HepG2 (cell line): ENCODE results near the gene PRKAR2A. TPM values are rescaled to one million over a fixed set of nuclear protein-coding genes. Genes with fewer than 3 reads are reported as not detected.

ENCODE experiments used
- AGO1 ChIP-seq: fragments of 200-400 bp; formaldehyde crosslinking; IDR thresholded peaks from 2 replicates; pipeline ENCODE4 v1.6.1; 2017; ENCODE audit warnings: mild to moderate bottlenecking, low read depth, low read length, moderate library complexity; ENCODE audit not compliant: poor library complexity, severe bottlenecking
- AHR ChIP-seq: IDR thresholded peaks from 2 replicates; pipeline ENCODE4 v1.6.1; 2018; ENCODE audit warnings: missing genetic modification reagents, missing compliant biosample characterization
- BRCA1 ChIP-seq: sonication (generic); formaldehyde crosslinking; IDR thresholded peaks from 2 replicates; pipeline ENCODE4 v1.4.0; 2020; ENCODE audit warnings: missing genetic modification reagents
- CBX1 ChIP-seq: IDR thresholded peaks from one replicate; pipeline ENCODE4 v1.6.1; 2016; ENCODE audit warnings: antibody characterized with exemption, low read depth
- ETV6 ChIP-seq: sonication (generic); formaldehyde crosslinking; conservative IDR thresholded peaks from 2 replicates; pipeline ENCODE4 v1.4.0; 2020; ENCODE audit warnings: missing genetic modification reagents
- HIVEP1 ChIP-seq: sonication (generic); formaldehyde crosslinking; IDR thresholded peaks from 2 replicates; pipeline ENCODE4 v1.4.0; 2020; ENCODE audit warnings: mild to moderate bottlenecking, missing genetic modification reagents
- HMG20B ChIP-seq: conservative IDR thresholded peaks from 2 replicates; pipeline ENCODE4 v1.6.1; 2016; ENCODE audit warnings: missing genetic modification reagents, missing compliant biosample characterization
- IRX3 ChIP-seq: sonication (generic); formaldehyde crosslinking; IDR thresholded peaks from 2 replicates; pipeline ENCODE4 v1.8.1; 2023; ENCODE audit warnings: mild to moderate bottlenecking, low read depth, missing genetic modification reagents, borderline replicate concordance
- ISL2 ChIP-seq: sonication (generic); formaldehyde crosslinking; IDR thresholded peaks from 2 replicates; pipeline ENCODE4 v1.5.0; 2020; ENCODE audit warnings: missing genetic modification reagents
- MYC ChIP-seq: sonication (generic); formaldehyde crosslinking; IDR thresholded peaks from 2 replicates; pipeline ENCODE4 v1.9.0; 2021; ENCODE audit warnings: missing genetic modification reagents, borderline replicate concordance
- NCOA5 ChIP-seq: sonication (generic); formaldehyde crosslinking; IDR thresholded peaks from 2 replicates; pipeline ENCODE4 v1.4.0; 2020; ENCODE audit warnings: missing genetic modification reagents
- PRMT3 ChIP-seq: sonication (generic); formaldehyde crosslinking; IDR thresholded peaks from 2 replicates; pipeline ENCODE4 v1.8.1; 2022; ENCODE audit warnings: low read depth, mild to moderate bottlenecking, moderate library complexity, missing genetic modification reagents, borderline replicate concordance
- SMARCE1 ChIP-seq: fragments of 450-650 bp; IDR thresholded peaks from 2 replicates; pipeline ENCODE4 v1.6.1; 2017; ENCODE audit warnings: borderline replicate concordance
- SP1 ChIP-seq, 2 experiments: fragments of 450-650 bp in 1 of 2; sonication (generic) in 1 of 2; formaldehyde crosslinking in 1 of 2; IDR thresholded peaks; 2 replicates each; pipeline versions ENCODE4 v1.4.0 to v1.6.1; 2016 to 2020; ENCODE audit warnings: missing genetic modification reagents in 1 of 2
- TMF1 ChIP-seq: sonication (generic); formaldehyde crosslinking; IDR thresholded peaks from 2 replicates; pipeline ENCODE4 v1.8.1; 2022; ENCODE audit warnings: low read depth, missing genetic modification reagents
- ZNF160 ChIP-seq: sonication (generic); formaldehyde crosslinking; IDR thresholded peaks from 2 replicates; pipeline ENCODE4 v1.8.0; 2022; ENCODE audit warnings: mild to moderate bottlenecking, inconsistent platforms, missing genetic modification reagents
- ZNF17 ChIP-seq: sonication (generic); formaldehyde crosslinking; IDR thresholded peaks from 2 replicates; pipeline ENCODE4 v1.5.0; 2020; ENCODE audit warnings: mild to moderate bottlenecking, missing genetic modification reagents
- ZNF333 ChIP-seq: sonication (generic); formaldehyde crosslinking; IDR thresholded peaks from 2 replicates; pipeline ENCODE4 v1.4.0; 2020; ENCODE audit warnings: mild to moderate bottlenecking, missing genetic modification reagents, borderline replicate concordance
- ZNF431 ChIP-seq: sonication (generic); formaldehyde crosslinking; IDR thresholded peaks from 2 replicates; pipeline ENCODE4 v1.9.0; 2022; ENCODE audit warnings: missing genetic modification reagents, low read depth, mild to moderate bottlenecking, borderline replicate concordance
- ZNF546 ChIP-seq: sonication (generic); formaldehyde crosslinking; conservative IDR thresholded peaks from 2 replicates; pipeline ENCODE4 v1.8.1; 2023; ENCODE audit warnings: mild to moderate bottlenecking, missing genetic modification reagents
- ZNF619 ChIP-seq: sonication (generic); formaldehyde crosslinking; IDR thresholded peaks from 2 replicates; pipeline ENCODE4 v1.4.0; 2020; ENCODE audit warnings: mild to moderate bottlenecking, missing genetic modification reagents
- ZNF678 ChIP-seq: sonication (generic); formaldehyde crosslinking; IDR thresholded peaks from 2 replicates; pipeline ENCODE4 v1.4.0; 2020; ENCODE audit warnings: mild to moderate bottlenecking, missing genetic modification reagents
- ZNF772 ChIP-seq: sonication (generic); formaldehyde crosslinking; IDR thresholded peaks from 2 replicates; pipeline ENCODE4 v1.5.0; 2020; ENCODE audit warnings: mild to moderate bottlenecking, missing genetic modification reagents
- ZNF878 ChIP-seq: sonication (generic); formaldehyde crosslinking; IDR thresholded peaks from 2 replicates; pipeline ENCODE4 v1.8.1; 2023; ENCODE audit warnings: mild to moderate bottlenecking, missing genetic modification reagents, moderate library complexity
- polyA plus RNA-seq, 8 experiments: library from polyadenylated mRNA; depleted of rRNA in 3 of 8; stranded (reverse) in 7 of 8; unstranded in 1 of 8; fragments of >200 nt; fragmentation: Illumina TruSeq in 4 of 8; extraction: Trizol in 4 of 8; gene quantifications; 2 replicates each; pipeline versions ENCODE4 v1.2.1 to v1.2.3, GENCODE V29; 2011 to 2016; ENCODE audit warnings: low read depth in 4 of 8, missing spikeins in 1 of 8, mixed read lengths in 1 of 8; ENCODE audit not compliant: insufficient read depth in 1 of 8
- total RNA-seq, 5 experiments: library from RNA; depleted of rRNA; stranded (reverse); fragments of >200 nt; fragmentation: Illumina TruSeq; extraction: Trizol; gene quantifications; 2 replicates each; pipeline ENCODE4 v1.2.3, GENCODE V29; 2016; ENCODE audit warnings: low read depth in 1 of 5
- TF ChIP-seq, protein P1 (sequence below), 2 experiments: sonication (generic) in 1 of 2; formaldehyde crosslinking in 1 of 2; IDR thresholded peaks; 2 replicates each; pipeline versions ENCODE4 v1.4.0 to v1.6.1; 2016 to 2020; ENCODE audit warnings: borderline replicate concordance in 1 of 2, low read depth in 1 of 2, mild to moderate bottlenecking in 1 of 2, missing genetic modification reagents in 1 of 2
- TF ChIP-seq, protein P2 (sequence below): sonication (generic); formaldehyde crosslinking; IDR thresholded peaks from 2 replicates; pipeline ENCODE4 v1.4.0; 2020; ENCODE audit warnings: missing genetic modification reagents, borderline replicate concordance

PRKAR2A gene
- total and polyA plus RNA-seq, 2 of the 13 experiments (the other 11 are each of a cell fraction or from before 2014, with no cell fraction given) = 11.8 to 29.2 TPM

GRCh38 chr3:48716982-48717746, 130.5 kb downstream of the PRKAR2A start, which contains the start of gene IP6K2 (continued):
- TF ChIP-seq, protein P1, sequence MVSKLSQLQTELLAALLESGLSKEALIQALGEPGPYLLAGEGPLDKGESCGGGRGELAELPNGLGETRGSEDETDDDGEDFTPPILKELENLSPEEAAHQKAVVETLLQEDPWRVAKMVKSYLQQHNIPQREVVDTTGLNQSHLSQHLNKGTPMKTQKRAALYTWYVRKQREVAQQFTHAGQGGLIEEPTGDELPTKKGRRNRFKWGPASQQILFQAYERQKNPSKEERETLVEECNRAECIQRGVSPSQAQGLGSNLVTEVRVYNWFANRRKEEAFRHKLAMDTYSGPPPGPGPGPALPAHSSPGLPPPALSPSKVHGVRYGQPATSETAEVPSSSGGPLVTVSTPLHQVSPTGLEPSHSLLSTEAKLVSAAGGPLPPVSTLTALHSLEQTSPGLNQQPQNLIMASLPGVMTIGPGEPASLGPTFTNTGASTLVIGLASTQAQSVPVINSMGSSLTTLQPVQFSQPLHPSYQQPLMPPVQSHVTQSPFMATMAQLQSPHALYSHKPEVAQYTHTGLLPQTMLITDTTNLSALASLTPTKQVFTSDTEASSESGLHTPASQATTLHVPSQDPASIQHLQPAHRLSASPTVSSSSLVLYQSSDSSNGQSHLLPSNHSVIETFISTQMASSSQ (IDR thresholded peaks at IDR 0.05; ENCODE audit: low read depth) = no peak
- TF ChIP-seq, protein P1 (CRISPR knock-in tag; IDR thresholded peaks at IDR 0.05; ENCODE audit: borderline replicate concordance) = 0 out of 2 replicates have a peak, but pooled peaks have one; percentile 26
- no peak for TF ChIP-seq ZNF546
- TF ChIP-seq, protein P2, sequence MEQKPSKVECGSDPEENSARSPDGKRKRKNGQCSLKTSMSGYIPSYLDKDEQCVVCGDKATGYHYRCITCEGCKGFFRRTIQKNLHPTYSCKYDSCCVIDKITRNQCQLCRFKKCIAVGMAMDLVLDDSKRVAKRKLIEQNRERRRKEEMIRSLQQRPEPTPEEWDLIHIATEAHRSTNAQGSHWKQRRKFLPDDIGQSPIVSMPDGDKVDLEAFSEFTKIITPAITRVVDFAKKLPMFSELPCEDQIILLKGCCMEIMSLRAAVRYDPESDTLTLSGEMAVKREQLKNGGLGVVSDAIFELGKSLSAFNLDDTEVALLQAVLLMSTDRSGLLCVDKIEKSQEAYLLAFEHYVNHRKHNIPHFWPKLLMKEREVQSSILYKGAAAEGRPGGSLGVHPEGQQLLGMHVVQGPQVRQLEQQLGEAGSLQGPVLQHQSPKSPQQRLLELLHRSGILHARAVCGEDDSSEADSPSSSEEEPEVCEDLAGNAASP = peak; percentile 11; the same call in 1 of the 2 replicates
- TF ChIP-seq MYC (CRISPR knock-in tag) = peak; percentile 71; the same call in 1 of the 2 replicates
- no peak for TF ChIP-seq ZNF17 (CRISPR knock-in tag)
- TF ChIP-seq HMG20B (CRISPR knock-in tag) = no peak
- no peak for TF ChIP-seq TMF1 (CRISPR knock-in tag)
- no peak for TF ChIP-seq ZNF678
- no peak for TF ChIP-seq ISL2 (CRISPR knock-in tag)
- no peak for TF ChIP-seq PRMT3 (CRISPR knock-in tag)
- TF ChIP-seq ZNF431 (CRISPR knock-in tag) = no peak
- no peak for TF ChIP-seq IRX3
- no peak for TF ChIP-seq SMARCE1
- TF ChIP-seq AGO1 = peak; percentile 77
- no peak for TF ChIP-seq NCOA5
- TF ChIP-seq CBX1 = no peak
- no peak for TF ChIP-seq ZNF160 (CRISPR knock-in tag)
- TF ChIP-seq HIVEP1 (CRISPR knock-in tag) = no peak; the same call in 1 of the 2 replicates
- TF ChIP-seq AHR = no peak
- no peak; the same call in 1 of the 2 replicates for TF ChIP-seq ZNF878
- no peak for TF ChIP-seq ETV6 (CRISPR knock-in tag)
- TF ChIP-seq ZNF619 (CRISPR knock-in tag) = no peak
- no peak for TF ChIP-seq SP1 (IDR thresholded peaks at IDR 0.05)
- TF ChIP-seq SP1 (CRISPR knock-in tag; IDR thresholded peaks at IDR 0.05) = peak; percentile 92
- TF ChIP-seq BRCA1 (CRISPR knock-in tag) = no peak
- TF ChIP-seq ZNF772 = no peak
- no peak for TF ChIP-seq ZNF333 (CRISPR knock-in tag)
